ENCODE results near the gene ROS1.

DNA sequence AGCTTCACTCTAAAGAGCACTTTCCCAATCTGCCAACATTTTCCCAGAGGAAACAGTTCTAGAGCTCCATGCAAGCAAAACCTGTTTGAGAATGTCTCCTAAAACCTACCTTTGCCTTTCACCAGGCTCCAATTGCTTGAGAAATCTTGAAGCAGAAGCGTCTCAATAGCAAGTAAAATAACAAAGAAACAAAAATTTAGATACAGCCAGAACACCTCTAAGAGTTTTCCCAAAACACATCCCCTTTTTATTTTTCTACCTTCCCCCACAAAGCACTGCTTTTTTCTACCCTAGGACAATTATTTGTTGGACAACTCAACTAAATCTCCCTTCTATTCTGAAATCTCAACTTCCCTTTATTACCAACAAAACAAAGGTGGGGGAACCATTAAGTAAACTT lies 156.8 kb downstream of the ROS1 start:
- TF ChIP-seq, protein P1, sequence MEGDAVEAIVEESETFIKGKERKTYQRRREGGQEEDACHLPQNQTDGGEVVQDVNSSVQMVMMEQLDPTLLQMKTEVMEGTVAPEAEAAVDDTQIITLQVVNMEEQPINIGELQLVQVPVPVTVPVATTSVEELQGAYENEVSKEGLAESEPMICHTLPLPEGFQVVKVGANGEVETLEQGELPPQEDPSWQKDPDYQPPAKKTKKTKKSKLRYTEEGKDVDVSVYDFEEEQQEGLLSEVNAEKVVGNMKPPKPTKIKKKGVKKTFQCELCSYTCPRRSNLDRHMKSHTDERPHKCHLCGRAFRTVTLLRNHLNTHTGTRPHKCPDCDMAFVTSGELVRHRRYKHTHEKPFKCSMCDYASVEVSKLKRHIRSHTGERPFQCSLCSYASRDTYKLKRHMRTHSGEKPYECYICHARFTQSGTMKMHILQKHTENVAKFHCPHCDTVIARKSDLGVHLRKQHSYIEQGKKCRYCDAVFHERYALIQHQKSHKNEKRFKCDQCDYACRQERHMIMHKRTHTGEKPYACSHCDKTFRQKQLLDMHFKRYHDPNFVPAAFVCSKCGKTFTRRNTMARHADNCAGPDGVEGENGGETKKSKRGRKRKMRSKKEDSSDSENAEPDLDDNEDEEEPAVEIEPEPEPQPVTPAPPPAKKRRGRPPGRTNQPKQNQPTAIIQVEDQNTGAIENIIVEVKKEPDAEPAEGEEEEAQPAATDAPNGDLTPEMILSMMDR (IDR thresholded peaks at IDR 0.05; ENCODE audit: low read length): no peak
- no peak for TF ChIP-seq EZH2 (IDR thresholded peaks at IDR 0.05; ENCODE audit: borderline replicate concordance, low read length)

Measured in OCI-LY1 (cell line).